GM21723 (cell line): ENCODE measurements around the gene RAB8B.
"Not testable (repeated sequence)": the region's sequence is repeated elsewhere in the genome, so short reads cannot be mapped to it uniquely, and the experiment has no call there.

Experiments
- ATAC-seq: cut with Tn5 transposase; IDR thresholded peaks from one replicate; pipeline ENCODE4 v1.9.1; 2021; ENCODE audit warnings: mild to moderate bottlenecking, moderate library complexity; ENCODE audit not compliant: unreplicated experiment

RAB8B gene

DNA sequence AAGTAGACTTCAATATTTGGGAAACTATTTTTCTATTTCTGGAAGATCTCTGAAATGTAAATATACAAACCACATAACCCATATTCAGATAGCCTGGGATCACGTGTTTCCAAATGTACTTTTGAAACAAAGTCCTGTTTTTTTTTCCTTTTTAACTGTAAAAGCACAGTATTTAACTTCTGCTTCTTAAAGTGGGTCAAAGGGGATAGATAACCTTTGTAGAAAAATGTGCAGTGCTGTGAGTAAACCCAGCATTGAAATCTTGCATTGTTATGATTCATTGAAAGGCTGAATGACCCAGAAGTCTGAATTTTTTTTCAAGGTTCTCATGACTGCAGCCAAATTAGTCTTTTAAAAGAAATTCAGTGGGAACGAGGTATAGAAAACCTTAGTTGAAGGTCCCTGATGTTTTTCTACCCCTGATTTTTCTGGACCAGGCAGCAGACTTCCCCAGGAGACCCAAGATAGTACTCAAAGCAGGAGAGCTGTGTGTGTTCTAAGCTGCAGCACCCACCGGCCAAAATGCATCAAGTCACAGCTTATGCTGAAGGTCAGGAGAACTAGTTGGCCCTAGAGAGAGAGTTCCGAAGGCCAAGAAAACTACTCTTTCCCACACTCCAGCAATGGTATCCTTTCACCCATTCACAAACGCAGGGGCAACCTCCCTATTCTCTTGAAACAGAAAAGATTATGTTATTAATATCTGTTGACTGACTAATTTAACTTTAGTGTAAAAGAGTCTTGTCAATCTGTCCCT lies 44.4 kb downstream of the RAB8B start:
- no peak for ATAC-seq

- no peak for ATAC-seq
These were observed 45.1 kb downstream of the RAB8B start for GRCh38 chr15:63234451-63234870.

DNA sequence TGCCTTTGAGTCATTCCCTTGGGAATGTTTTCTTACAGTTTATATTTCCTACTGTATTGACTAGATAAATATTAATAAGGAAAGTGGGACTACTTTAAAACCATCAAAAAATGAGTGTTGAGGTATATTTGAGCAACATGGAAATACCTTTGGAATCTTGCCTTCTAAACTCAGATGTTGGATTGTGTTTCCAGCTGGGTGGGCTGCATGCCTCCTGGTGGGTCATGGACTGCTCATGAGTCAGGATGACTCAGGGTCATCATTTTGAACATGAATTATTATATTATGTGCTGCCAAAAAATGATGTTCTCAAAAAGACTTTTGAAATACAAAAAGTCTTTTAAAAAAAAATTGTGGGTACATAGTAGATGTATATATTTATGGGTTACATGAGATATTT lies 46.9 kb downstream of the RAB8B start:
- no peak for ATAC-seq

DNA sequence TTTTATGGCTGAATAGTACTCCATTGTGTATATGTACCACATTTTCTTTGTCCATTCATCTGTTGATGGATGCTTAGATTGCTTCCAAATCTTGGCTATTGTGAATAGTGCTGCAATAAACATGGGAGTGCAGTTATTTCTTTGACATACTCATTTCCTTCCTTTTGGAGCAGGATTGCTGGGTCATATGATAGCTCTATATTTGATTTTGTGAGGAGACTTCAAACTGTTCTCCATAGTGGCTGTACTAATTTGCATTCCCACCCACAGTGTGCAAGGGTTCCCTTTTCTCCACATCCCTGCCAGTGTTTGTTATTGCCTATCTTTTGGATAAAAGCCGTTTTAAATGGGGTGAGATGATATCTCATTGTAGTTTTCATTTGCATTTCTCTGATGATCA lies 47.7 kb downstream of the RAB8B start:
- ATAC-seq: not testable (repeated sequence)

DNA sequence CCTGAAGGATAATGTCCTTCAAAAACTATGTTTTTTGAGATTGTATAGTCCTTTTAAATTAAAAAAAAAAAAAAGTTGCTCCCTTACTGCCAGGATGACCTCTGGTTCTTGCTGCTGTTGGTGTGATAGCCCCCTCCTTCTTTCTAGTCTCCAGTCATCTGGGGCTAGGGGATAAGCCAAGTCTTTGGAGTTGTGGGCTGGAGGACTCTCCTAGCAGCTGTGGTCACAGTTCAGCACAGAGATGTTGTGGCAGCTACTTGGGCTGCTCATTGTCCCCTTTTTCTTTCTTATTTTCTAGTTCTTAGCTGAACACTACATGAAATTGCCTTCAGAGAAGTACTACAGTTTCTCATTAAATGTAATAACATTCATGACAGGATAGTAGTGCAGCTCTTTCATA lies 48.8 kb downstream of the RAB8B start:
- ATAC-seq: no peak

DNA sequence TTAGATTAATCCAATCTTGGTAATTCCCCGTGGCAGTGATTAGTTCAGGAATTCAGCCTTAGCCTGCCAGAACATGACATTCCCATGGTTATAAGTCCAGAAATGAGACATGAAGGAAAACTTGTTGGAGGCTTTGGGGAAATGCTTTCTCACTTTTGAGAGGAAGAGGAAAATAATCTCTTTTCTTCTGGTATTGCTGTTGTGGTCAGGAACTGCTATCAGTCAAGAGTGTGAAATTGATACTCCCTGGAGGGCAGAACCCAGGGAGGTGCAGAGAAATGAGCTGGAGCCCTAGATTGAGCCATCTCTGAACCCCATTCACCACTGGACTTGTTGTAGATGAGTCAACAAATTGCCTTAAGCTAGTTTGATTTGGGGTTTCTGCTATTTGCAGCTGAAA lies 49.4 kb downstream of the RAB8B start:
- ATAC-seq: no peak

DNA sequence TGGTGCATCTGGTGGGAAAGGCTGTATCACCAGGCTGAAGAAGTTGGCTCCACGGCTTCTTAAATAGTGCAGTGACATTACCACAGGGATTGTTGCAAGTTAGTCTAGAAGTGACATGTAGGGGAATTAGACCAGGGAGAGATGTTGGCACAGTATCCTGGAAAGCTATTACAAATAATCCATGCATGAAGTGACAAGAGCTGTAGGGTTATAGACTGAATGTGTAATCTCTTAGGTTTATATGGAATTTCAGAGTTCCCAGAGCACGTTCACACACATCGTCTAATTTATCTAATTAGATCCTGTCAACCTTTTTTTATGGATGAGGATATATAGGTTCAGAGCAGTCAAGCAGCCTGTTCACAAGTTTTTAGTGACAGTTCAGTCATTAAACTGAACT lies 50.7 kb downstream of the RAB8B start:
- no peak for ATAC-seq

- no peak for ATAC-seq
These were observed 51.9 kb downstream of the RAB8B start for GRCh38 chr15:63241316-63241715.

DNA sequence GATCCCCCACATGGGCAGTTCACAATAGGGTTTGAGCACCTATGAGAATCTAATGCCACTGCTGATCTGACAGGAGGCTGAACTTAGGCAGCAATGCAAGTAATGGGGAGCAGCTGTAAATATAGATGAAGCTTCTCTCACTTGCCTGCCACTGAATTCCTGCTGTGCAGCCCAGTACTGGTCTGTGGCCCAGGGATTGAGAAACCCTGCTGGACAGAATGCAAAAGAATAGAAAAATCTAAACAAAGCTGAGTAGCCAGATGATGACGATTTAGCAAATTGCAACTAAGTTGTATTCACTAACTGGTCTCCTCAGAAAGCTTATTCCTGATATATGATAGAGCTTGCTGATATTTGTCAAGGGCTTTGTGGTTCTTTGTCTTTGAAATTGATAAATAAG lies 53.7 kb downstream of the RAB8B start:
- ATAC-seq: no peak

DNA sequence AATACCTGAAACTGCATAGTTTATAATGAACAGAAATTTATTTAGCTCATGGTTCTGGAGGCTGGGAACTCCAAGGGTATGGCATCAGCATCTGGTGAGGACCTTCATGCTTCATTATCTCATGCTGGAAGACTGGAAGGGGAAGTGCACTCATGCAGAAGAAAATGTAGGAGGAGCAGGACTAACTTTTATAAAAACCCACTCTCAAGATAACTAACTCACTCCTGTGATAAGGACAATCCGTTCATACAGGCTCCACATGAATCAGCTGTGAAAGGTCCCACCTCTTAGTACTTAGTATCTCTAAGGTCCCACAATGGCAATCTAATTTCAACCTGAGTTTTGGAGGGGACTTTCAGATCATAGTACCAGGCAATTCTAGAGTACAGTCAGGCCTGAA lies 54.4 kb downstream of the RAB8B start:
- ATAC-seq: no peak

GRCh38 chr15:63244399-63244798 lies 55.0 kb downstream of the RAB8B start:
- ATAC-seq: no peak

- ATAC-seq: no peak
These were observed 55.7 kb downstream of the RAB8B start for GRCh38 chr15:63244976-63245645.

DNA sequence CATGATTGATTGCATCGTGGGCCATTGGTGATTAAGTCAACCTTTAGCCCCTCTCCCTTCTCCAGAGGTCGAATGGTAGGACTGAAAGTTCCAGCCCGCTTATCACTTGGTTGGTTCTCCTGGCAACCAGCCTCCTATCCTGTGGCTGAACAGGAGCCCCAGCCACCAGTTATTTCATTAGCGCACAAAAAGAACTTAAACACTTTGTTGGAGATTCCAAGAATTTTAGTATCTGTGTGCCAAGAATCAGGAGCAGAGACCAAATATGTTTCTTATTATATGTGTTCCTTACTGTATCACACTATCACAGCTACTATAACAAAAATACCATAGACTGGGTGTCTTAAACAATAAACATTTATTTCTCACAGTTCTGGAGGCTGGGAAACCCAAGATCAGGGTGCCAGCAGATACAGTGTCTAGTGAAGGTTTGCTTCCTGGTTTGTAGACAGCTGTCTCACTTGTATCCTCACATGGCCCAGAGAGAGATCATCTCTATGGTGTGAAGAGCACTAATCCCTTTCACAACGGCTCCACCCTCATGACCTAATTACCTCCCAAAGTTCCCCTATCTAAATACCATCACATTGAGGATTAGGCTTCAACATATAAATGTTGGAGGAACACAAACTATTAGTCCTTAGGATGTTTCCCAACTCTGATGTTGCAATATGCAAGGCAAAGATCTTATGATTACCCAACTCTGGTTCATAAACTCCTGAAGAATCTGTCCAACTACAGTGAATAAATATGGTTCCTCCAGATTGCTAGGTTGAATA lies 57.5 kb downstream of the RAB8B start:
- no peak for ATAC-seq

DNA sequence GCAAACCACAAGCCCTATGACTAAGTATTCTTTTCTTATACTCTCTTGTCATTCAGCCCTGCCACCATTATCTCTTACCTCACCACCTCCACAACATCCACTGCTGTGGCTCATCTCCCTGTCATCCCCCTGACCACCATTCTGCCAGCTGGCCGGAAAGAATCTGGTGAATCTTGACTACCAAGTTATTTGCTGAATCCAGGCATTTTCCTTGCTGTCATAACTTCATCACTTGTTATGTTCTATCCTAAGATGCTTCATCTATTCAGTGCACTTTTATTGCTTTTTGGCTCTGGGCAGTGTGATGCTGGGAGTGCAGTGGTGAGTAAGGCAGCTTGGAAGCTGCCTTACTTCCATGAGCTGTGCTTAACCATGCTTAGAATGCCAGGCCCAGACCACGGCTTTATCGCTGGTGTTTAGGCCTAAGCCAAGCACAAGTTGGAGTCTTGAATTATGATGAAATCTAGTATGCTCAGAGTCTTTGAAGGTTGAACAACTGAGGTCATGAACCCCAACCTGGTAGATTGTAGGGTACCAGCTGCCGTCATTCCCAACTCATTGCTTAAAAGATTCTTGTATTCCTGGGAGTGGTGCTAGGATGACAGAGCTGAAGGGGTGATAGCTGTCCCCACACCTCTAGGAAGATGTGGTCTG lies 61.0 kb downstream of the RAB8B start:
- ATAC-seq: no peak

DNA sequence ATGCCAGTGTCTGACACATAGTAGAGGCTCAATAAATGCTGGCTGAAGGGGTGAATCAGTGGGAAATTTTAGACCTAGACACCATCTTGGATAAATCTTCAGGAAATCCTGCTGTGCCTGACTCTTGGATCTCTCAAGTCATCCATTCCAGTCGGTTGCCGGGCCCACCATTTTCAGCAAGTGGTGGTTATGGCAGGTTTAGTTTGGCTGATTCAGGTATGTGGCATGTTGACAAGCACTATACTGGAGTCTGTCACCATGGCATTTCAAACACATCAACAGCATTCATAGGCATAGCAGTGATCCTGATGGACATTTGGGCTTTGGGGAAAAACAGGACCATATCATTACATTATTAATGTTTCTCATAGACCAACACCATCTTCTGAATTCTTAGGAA lies 62.3 kb downstream of the RAB8B start:
- no peak for ATAC-seq

DNA sequence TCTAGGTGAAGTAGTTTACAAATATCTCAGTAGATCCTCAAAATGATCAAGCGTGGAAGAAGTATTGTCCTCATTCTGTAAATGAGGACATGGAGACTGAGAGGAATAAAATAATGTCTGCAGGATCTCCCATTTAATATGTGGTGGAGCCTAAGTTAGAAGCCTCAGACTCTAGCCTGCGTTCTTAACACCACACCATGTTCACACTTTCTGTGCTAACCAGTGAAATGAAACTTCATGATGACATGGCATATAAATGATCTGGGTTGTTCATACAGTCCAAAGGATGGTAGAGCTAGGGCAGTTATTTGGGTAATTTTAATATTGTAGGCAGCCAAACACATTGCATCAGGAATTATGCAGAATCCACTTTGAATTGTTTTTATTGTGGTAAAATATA lies 62.9 kb downstream of the RAB8B start:
- ATAC-seq: no peak

DNA sequence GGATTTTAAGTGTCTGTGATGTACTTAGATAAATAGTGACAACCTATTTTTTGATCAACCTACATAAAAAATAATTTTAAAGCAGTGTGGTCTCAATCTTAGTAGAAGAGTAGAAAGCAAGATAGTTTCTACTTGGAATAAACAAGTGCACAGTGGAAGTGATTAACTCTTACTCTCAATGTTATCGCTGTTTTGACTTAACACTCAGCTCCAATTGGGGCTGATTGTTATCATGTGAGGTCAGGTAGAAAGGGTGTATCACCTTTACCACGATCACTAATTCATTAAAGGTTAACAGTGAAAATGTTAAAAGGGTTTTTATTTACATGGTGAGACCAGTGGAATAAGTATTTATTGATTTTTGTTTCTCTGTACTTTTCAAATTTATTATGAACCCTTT lies 65.6 kb downstream of the RAB8B start:
- no peak for ATAC-seq

- no peak for ATAC-seq
These were observed 66.1 kb downstream of the RAB8B start for GRCh38 chr15:63255489-63255990.

DNA sequence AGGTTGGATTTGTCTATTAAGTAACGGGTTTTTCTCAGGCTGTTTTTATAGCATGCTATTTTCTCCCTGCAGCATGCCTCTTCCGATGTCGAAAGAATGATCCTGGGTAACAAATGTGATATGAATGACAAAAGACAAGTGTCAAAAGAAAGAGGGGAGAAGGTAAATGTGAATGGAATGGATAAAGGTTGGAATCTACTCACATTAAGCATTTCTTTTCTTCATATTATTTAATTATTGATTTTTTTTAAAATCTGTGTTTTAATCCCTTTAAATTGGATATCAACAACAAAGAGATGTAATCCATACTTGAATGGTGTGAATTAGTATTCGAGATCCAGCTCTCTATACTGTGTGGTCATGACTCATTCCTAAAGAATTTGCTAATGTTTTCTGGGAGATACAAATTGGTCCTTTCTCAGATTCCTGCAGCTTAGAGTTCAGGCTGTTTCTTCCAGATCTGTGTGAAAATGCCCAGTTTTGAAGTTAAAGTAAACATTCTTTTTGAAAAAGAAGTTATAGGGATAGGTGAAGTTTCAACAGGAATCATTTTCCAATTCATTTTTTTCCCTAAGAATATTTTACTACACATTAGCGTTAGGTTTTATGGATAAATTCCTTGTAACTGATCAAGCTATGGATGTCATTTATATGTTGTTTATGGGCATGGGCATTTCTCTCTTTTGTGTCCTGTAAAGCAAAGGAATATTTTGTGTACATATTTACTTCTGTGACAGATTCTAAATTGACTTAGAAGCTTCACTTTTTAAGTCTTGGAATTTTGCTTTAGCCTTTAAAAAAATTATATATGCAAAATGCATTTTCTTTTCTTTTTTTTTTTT lies 67.2 kb downstream of the RAB8B start:
- no peak for ATAC-seq

GRCh38 chr15:63258658-63259057 lies 69.3 kb downstream of the RAB8B start:
- ATAC-seq: no peak
